ENCODE data around the gene CYB561D2.

CYB561D2 gene

GRCh38 chr3:50385754-50386153 is 35.1 kb downstream of the CYB561D2 start:
- no peak for DNase-seq

GRCh38 chr3:50388016-50388719 is 37.5 kb downstream of the CYB561D2 start:
- peak in 8 of 56 donors; percentile 3 to 51 (median 14) for DNase-seq

DNA sequence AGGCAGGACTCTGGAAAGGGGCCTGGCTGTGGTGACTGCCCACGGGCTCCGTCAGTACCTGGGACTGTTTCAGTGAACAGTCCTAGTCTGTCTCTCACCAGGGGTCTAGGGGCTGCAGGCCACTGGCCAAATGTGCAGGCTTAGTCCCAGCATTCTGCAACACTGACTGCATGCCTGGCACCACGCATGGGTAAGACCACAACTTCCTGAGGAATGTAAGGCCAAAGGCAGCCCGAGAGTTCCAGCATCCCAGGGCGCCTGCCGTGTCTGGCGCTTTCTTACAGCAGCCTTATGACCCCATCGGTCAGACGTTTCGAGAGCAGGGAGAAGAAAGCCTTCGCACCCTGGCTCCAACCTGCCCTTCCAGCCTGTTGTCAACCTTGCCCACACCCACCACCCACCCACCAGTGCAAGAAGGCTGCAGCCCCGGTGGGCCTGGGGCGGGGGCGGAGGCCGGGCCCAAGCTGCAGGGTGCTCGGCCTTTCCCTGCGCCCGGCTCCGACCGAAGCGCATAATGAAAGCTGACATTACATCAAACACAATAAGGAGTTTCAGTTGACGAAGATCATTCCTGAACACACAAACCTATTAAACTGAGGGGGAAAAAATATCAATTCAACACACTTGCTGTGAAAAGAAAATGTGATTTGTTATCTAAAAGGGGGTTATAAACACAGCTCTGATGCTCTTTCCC is 38.2 kb downstream of the CYB561D2 start:
- DNase-seq: no peak

DNA sequence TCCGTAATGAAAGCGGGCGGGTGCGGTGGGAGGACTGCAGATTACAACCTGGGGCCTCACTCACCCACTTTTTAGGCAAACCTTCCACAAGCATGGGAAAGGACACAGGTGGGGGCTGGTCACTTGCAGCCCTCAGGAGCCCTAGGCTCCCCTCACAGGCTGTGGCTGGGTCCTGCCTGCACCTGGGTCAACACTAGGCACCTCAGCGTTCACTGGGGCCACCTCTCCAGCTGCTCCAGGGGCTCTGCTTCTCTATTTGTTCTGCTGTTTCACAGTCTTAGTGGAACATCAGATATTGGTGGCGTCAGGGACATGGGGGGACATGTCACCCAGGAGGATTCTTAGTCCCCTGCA is 38.7 kb downstream of the CYB561D2 start:
- DNase-seq: no peak

- DNase-seq: peak in 32 of 56 donors; percentile 5 to 65 (median 24)
Measured at GRCh38 chr3:50390508-50391224, 40.0 kb downstream of the CYB561D2 start.

GRCh38 chr3:50392101-50392715 is 41.5 kb downstream of the CYB561D2 start:
- peak in 20 of 56 donors; percentile 3 to 48 (median 25) for DNase-seq

- no peak for DNase-seq
Measured at GRCh38 chr3:50393061-50393460, 42.4 kb downstream of the CYB561D2 start.

GRCh38 chr3:50395070-50395860 is 44.6 kb downstream of the CYB561D2 start:
- no peak for DNase-seq

- peak in 4 of 56 donors; percentile 8 to 18 (median 10) for DNase-seq
Measured at GRCh38 chr3:50396502-50396901, 45.8 kb downstream of the CYB561D2 start.

DNA sequence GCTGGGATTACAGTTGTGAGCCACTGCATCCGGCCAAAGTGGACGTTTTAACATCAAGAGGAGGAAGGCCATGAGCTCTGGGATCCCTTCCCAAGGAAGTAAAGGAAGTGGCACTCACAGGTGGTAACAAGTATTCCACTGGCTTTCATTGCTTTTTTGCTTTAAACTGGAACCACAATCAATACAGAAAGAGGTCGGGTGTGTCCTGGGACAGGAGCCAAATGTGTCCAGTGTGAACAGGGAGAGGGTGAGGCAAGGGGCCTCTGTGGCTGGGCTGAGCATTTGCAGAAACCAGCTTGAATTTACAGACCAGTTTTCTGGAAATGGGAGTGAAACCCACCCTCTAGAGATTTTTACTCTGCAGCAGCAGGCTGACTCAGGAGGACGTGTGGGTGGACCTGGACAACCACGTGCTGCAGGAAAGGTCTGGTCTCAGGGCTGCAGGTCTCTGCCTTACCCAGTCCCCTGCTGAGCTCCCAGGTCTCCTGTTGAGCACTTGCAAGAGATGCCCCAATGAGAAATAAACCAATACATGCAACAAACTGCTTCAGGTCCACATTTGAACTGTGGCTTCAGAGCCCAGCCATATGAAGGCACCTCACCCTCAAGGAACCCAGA is 51.4 kb downstream of the CYB561D2 start:
- no peak for DNase-seq

All from nucleus accumbens (tissue), 56 donors.